ENCODE data around the gene BIK. TPM values are rescaled to one million over a fixed set of nuclear protein-coding genes. Genes with fewer than 3 reads are reported as not detected.
"Not testable (repeated sequence)": the region's sequence is repeated elsewhere in the genome, so short reads cannot be mapped to it uniquely, and the experiment has no call there.

Gene BIK
- total RNA-seq, 1 experiment from 2014 or later, result 2.0 TPM

DNA sequence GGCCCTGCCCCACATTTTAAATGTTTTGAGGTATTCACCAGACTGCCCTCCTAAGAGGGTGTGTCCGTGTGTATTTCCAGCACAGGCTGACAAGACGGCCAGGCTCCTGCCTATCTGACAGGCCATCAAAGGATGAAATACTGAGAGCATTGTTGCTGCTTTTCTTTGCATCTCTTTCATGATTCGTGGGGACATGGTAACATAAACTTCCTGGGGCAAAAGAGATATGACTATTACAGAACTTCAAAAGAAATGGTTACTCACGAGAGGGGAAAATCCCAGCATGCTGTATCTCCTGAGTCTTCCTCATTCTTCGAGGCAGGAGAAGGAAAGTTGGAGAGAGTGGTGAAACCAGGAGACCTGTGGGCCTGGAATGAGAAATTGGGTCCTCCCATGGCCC lies 10.3 kb upstream of the BIK start:
- TF ChIP-seq, protein P1, sequence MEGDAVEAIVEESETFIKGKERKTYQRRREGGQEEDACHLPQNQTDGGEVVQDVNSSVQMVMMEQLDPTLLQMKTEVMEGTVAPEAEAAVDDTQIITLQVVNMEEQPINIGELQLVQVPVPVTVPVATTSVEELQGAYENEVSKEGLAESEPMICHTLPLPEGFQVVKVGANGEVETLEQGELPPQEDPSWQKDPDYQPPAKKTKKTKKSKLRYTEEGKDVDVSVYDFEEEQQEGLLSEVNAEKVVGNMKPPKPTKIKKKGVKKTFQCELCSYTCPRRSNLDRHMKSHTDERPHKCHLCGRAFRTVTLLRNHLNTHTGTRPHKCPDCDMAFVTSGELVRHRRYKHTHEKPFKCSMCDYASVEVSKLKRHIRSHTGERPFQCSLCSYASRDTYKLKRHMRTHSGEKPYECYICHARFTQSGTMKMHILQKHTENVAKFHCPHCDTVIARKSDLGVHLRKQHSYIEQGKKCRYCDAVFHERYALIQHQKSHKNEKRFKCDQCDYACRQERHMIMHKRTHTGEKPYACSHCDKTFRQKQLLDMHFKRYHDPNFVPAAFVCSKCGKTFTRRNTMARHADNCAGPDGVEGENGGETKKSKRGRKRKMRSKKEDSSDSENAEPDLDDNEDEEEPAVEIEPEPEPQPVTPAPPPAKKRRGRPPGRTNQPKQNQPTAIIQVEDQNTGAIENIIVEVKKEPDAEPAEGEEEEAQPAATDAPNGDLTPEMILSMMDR (conservative IDR thresholded peaks at IDR 0.05; ENCODE audit: low read depth, low read length), result no peak
- no peak for TF ChIP-seq EZH2 (IDR thresholded peaks at IDR 0.05; ENCODE audit: borderline replicate concordance, low read depth, low read length, poor library complexity, severe bottlenecking)
- Histone ChIP-seq H3K4me3 (ENCODE audit: low read depth, low read length, poor library complexity, severe bottlenecking) (no peak overlapping the region), H3K27me3 (replicated peaks; ENCODE audit: insufficient read depth, low read depth, low read length, poor library complexity) (no peaks in the 10 kb centered on the region), H3K36me3 (ENCODE audit: insufficient read depth, low read length, poor library complexity, severe bottlenecking) (no peaks in the 10 kb centered on the region), H3K27ac (ENCODE audit: low read depth, low read length, poor library complexity, severe bottlenecking) (no peak overlapping the region), H3K4me1 (ENCODE audit: insufficient read depth, low read length, poor library complexity, severe bottlenecking) (no peaks in the 10 kb centered on the region), H3K9me3 (ENCODE audit: low read depth, low read length, poor library complexity, severe bottlenecking) (peaks cover 10% of the 10 kb centered on the region)
- DNase-seq (ENCODE audit: low spot score), result no peak
- intact Hi-C loops (cut with micrococcal nuclease; ENCODE audit: unreplicated experiment), result no loop called here
- POLR2A ChIA-PET (ENCODE audit: low non-redundant PET), result no interaction called here
- CTCF ChIA-PET, result no interaction called here
- BruUV-seq (replicated peaks), result no TSS peak

DNA sequence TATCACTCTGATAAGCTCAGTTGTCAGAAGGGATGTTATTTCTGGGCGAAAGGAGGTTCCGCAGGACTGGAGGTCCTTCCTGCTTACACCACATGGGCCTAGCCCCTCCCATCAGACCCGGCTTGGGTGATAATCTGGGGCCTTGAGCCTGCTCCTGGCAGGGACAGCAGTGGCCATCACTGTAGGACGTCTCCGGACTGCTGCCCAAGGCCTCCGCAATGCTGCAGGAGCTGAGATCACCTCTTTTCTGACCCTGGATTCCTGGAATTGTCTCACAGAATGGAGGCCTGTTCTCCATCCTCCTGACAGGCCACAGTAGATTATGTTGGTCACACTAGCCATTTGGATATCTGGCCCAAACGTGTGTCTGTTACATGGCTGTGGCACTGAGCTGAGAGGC lies 9.2 kb upstream of the BIK start:
- Histone ChIP-seq H3K9me3 (ENCODE audit: low read depth, low read length, poor library complexity, severe bottlenecking) (peaks cover 9% of the 10 kb centered on the region), H3K4me3 (ENCODE audit: low read depth, low read length, poor library complexity, severe bottlenecking) (no peak overlapping the region), H3K27ac (ENCODE audit: low read depth, low read length, poor library complexity, severe bottlenecking) (no peak overlapping the region), H3K36me3 (ENCODE audit: insufficient read depth, low read length, poor library complexity, severe bottlenecking) (no peaks in the 10 kb centered on the region), H3K27me3 (replicated peaks; ENCODE audit: insufficient read depth, low read depth, low read length, poor library complexity) (no peaks in the 10 kb centered on the region), H3K4me1 (ENCODE audit: insufficient read depth, low read length, poor library complexity, severe bottlenecking) (no peaks in the 10 kb centered on the region)
- ChIA-PET POLR2A (ENCODE audit: low non-redundant PET) (no interaction called here), CTCF (no interaction called here)
- intact Hi-C loops (cut with micrococcal nuclease; ENCODE audit: unreplicated experiment), result no loop called here
- no TSS peak for BruUV-seq (replicated peaks)
- no peak for DNase-seq (ENCODE audit: low spot score)
- TF ChIP-seq, protein P1 (conservative IDR thresholded peaks at IDR 0.05; ENCODE audit: low read depth, low read length), result no peak
- no peak for TF ChIP-seq EZH2 (IDR thresholded peaks at IDR 0.05; ENCODE audit: borderline replicate concordance, low read depth, low read length, poor library complexity, severe bottlenecking)

DNA sequence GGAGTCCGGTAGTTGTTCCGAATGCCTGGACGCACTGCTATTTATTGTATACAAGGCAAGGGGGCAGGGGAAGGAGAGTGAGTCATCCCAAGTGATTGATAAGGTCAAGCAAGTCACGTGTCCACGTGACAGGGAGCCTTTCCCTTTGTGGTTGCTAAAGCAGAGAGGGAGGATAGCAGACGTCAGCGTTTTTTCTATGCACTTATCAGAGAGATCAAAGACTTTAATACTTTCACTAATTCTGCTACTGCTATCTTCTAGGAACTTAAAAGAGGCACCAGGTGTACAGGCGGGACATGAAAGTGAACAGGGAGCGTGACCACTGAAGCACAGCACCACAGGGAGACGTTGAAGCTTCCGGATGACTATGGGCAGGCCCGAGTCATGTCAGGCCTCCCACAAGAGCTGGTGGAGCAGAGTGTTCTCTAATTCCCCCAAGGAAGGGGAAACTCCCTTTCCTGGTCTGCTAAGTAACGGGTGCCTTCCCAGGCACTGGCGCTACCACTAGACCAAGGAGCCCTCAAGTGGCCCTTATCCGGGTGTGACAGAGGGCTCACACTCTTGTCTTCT lies 6.4 kb upstream of the BIK start:
- H3K36me3 ChIP-seq (ENCODE audit: insufficient read depth, low read length, poor library complexity, severe bottlenecking); BruUV-seq (replicated peaks); H3K27ac ChIP-seq (ENCODE audit: low read depth, low read length, poor library complexity, severe bottlenecking); H3K27me3 ChIP-seq (replicated peaks; ENCODE audit: insufficient read depth, low read depth, low read length, poor library complexity); H3K9me3 ChIP-seq (ENCODE audit: low read depth, low read length, poor library complexity, severe bottlenecking); DNase-seq (ENCODE audit: low spot score); POLR2A ChIA-PET (ENCODE audit: low non-redundant PET); intact Hi-C loops (cut with micrococcal nuclease; ENCODE audit: unreplicated experiment); H3K4me3 ChIP-seq (ENCODE audit: low read depth, low read length, poor library complexity, severe bottlenecking); H3K4me1 ChIP-seq (ENCODE audit: insufficient read depth, low read length, poor library complexity, severe bottlenecking): not testable (repeated sequence)
- CTCF ChIA-PET, result interaction anchor here (1.1 kb wide), 1 partner anchor 14 kb away, joined by 3 read pairs; no protein-coding TSS in a partner anchor

DNA sequence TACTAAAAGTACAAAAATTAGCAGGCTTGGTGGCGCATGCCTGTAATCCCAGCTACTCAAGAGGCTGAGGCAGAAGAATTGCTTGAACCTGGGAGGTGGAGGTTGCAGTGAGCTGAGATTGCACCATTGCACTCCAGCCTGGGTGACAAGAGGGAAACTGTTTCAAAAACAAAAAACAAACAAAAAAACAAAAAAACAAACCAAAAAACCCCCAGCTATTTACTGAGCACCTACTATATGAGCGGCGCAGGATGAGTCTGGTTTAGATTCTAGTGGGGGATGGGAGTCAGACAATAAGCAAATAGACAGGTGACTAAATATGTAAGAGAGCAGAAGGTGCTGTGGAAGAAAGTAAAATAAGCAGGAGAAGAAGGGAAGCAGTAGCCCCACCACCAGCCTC lies 5.6 kb upstream of the BIK start:
- H3K27ac ChIP-seq (ENCODE audit: low read depth, low read length, poor library complexity, severe bottlenecking); H3K36me3 ChIP-seq (ENCODE audit: insufficient read depth, low read length, poor library complexity, severe bottlenecking); H3K9me3 ChIP-seq (ENCODE audit: low read depth, low read length, poor library complexity, severe bottlenecking); H3K4me3 ChIP-seq (ENCODE audit: low read depth, low read length, poor library complexity, severe bottlenecking); DNase-seq (ENCODE audit: low spot score); BruUV-seq (replicated peaks); H3K27me3 ChIP-seq (replicated peaks; ENCODE audit: insufficient read depth, low read depth, low read length, poor library complexity); POLR2A ChIA-PET (ENCODE audit: low non-redundant PET); intact Hi-C loops (cut with micrococcal nuclease; ENCODE audit: unreplicated experiment); H3K4me1 ChIP-seq (ENCODE audit: insufficient read depth, low read length, poor library complexity, severe bottlenecking): not testable (repeated sequence)
- CTCF ChIA-PET, result interaction anchor here (1.1 kb wide), 1 partner anchor 15 kb away, joined by 3 read pairs; no protein-coding TSS in a partner anchor
